ENCODE measurements around the gene ABCB4. TPM values are rescaled to one million over a fixed set of nuclear protein-coding genes. Genes with fewer than 3 reads are reported as not detected.
"Not testable (repeated sequence)": the region's sequence is repeated elsewhere in the genome, so short reads cannot be mapped to it uniquely, and the experiment has no call there.

Gene ABCB4
- total RNA-seq, 1 experiment from 2014 or later, result 0.20 TPM

GRCh38 chr7:87463982-87464381 is 11.5 kb downstream of the ABCB4 start:
- no peaks in the 10 kb centered on the region for H3K79me1 ChIP-seq (ENCODE audit: insufficient read depth, low read depth, low read length, poor library complexity, severe bottlenecking)
- H3K36me3 Mint-ChIP-seq (ENCODE audit: insufficient read depth in 1 of 3, low read depth in 3 of 3), result peaks cover 9 to 28% (median 20%) of the 10 kb centered on the region in 3 experiments
- H2BK120ac ChIP-seq (ENCODE audit: low read depth, low read length, poor library complexity, severe bottlenecking), result no peak overlapping the region
- H3K4ac ChIP-seq (ENCODE audit: low read depth, low read length), result no peak overlapping the region
- H3K27ac Mint-ChIP-seq, result peak overlapping the region in 1 of 3 experiments; percentile 13; a peak in 2 of 7 replicates
- no peak overlapping the region for H3K9ac ChIP-seq (ENCODE audit: extremely low read depth, insufficient read length, low read length)
- H3K9me3 Mint-ChIP-seq, result peaks cover 21 to 24% of the 10 kb centered on the region in 2 experiments
- DNase-seq, result no peak
- H2BK20ac ChIP-seq (ENCODE audit: low read depth, low read length, poor library complexity, severe bottlenecking), result no peak overlapping the region
- H4K8ac ChIP-seq (replicated peaks; ENCODE audit: insufficient read length, low read depth, low read length), result no peak overlapping the region
- H2BK12ac ChIP-seq (ENCODE audit: insufficient read length, low read depth, low read length), result no peak overlapping the region
- no peaks in the 10 kb centered on the region for H3K23me2 ChIP-seq (ENCODE audit: insufficient read length, low read depth, low read length, poor library complexity, severe bottlenecking)
- no peak overlapping the region for H2AFZ ChIP-seq (ENCODE audit: low read length)
- H3K27me3 Mint-ChIP-seq (ENCODE audit: low read depth), result peaks cover 9% of the 10 kb centered on the region; the same call in 1 of the 2 replicates
- no peak overlapping the region for H3K27ac ChIP-seq (ENCODE audit: insufficient read length, low read depth, low read length)
- no peak overlapping the region for H2BK5ac ChIP-seq (ENCODE audit: insufficient read length, low read length)
- no peak overlapping the region for H3T11ph ChIP-seq (ENCODE audit: low read length)
- no peak overlapping the region for H2BK15ac ChIP-seq (ENCODE audit: low read depth, low read length)
- H3K4me3 Mint-ChIP-seq, result no peak overlapping the region
- no peaks in the 10 kb centered on the region for H3K27me3 ChIP-seq (ENCODE audit: insufficient read depth, low read length)
- no peak overlapping the region for H2AK5ac ChIP-seq (ENCODE audit: insufficient read length, low read length)
- H3K23ac ChIP-seq (ENCODE audit: insufficient read length, low read depth, low read length), result no peak overlapping the region
- no peak overlapping the region for H3K4me2 ChIP-seq (ENCODE audit: insufficient read depth, insufficient read length, low read length)
- peaks cover 18 to 19% of the 10 kb centered on the region in 2 experiments for H3K4me1 Mint-ChIP-seq
- no peak overlapping the region for H3K14ac ChIP-seq (ENCODE audit: insufficient read depth, low read length)
- no peak overlapping the region for H4K91ac ChIP-seq (ENCODE audit: insufficient read length, low read depth, low read length)
- WGBS (ENCODE audit: extremely low coverage, insufficient read length, low lambda C conversion rate), result no CpG with 5 or more reads among the region's 2 CpGs
- H3K18ac ChIP-seq (ENCODE audit: insufficient read length, low read depth, low read length), result no peak overlapping the region
- no peaks in the 10 kb centered on the region for H4K20me1 ChIP-seq (ENCODE audit: control insufficient read depth, insufficient read depth, insufficient read length)
- no peak overlapping the region for H4K5ac ChIP-seq (ENCODE audit: insufficient read length, low read depth, low read length)
- H3K9me3 ChIP-seq (ENCODE audit: control insufficient read depth, low read depth, low read length), result no peaks in the 10 kb centered on the region
- H3K56ac ChIP-seq (ENCODE audit: insufficient read length, low read depth, low read length), result no peak overlapping the region
- H3K79me2 ChIP-seq (ENCODE audit: insufficient read depth, low read length), result no peaks in the 10 kb centered on the region
- TF ChIP-seq CTCF (conservative IDR thresholded peaks at IDR 0.05), result no peak
- H3K4me1 ChIP-seq (ENCODE audit: insufficient read depth, low read length), result peaks cover 3% of the 10 kb centered on the region; the same call in 1 of the 2 replicates

GRCh38 chr7:87460444-87460843 is 15.0 kb downstream of the ABCB4 start:
- H4K20me1 ChIP-seq (ENCODE audit: control insufficient read depth, insufficient read depth, insufficient read length); H3K79me1 ChIP-seq (ENCODE audit: insufficient read depth, low read depth, low read length, poor library complexity, severe bottlenecking); H2AK5ac ChIP-seq (ENCODE audit: insufficient read length, low read length); H3T11ph ChIP-seq (ENCODE audit: low read length); H3K4me3 Mint-ChIP-seq; DNase-seq; H3K9ac ChIP-seq (ENCODE audit: extremely low read depth, insufficient read length, low read length); H2BK20ac ChIP-seq (ENCODE audit: low read depth, low read length, poor library complexity, severe bottlenecking); H3K27ac Mint-ChIP-seq; H3K9me3 ChIP-seq (ENCODE audit: control insufficient read depth, low read depth, low read length); H3K56ac ChIP-seq (ENCODE audit: insufficient read length, low read depth, low read length); H4K8ac ChIP-seq (replicated peaks; ENCODE audit: insufficient read length, low read depth, low read length); H2AFZ ChIP-seq (ENCODE audit: low read length); H3K9me3 Mint-ChIP-seq; H2BK15ac ChIP-seq (ENCODE audit: low read depth, low read length); H4K5ac ChIP-seq (ENCODE audit: insufficient read length, low read depth, low read length); H3K27me3 Mint-ChIP-seq (ENCODE audit: low read depth); H2BK120ac ChIP-seq (ENCODE audit: low read depth, low read length, poor library complexity, severe bottlenecking); H3K36me3 Mint-ChIP-seq (ENCODE audit: insufficient read depth in 1 of 3, low read depth in 3 of 3); H4K91ac ChIP-seq (ENCODE audit: insufficient read length, low read depth, low read length); H3K27ac ChIP-seq (ENCODE audit: insufficient read length, low read depth, low read length); H2BK12ac ChIP-seq (ENCODE audit: insufficient read length, low read depth, low read length); H3K18ac ChIP-seq (ENCODE audit: insufficient read length, low read depth, low read length); H3K4me2 ChIP-seq (ENCODE audit: insufficient read depth, insufficient read length, low read length); H3K79me2 ChIP-seq (ENCODE audit: insufficient read depth, low read length); H2BK5ac ChIP-seq (ENCODE audit: insufficient read length, low read length); H3K14ac ChIP-seq (ENCODE audit: insufficient read depth, low read length); H3K23me2 ChIP-seq (ENCODE audit: insufficient read length, low read depth, low read length, poor library complexity, severe bottlenecking); H3K4ac ChIP-seq (ENCODE audit: low read depth, low read length); H3K4me1 ChIP-seq (ENCODE audit: insufficient read depth, low read length); H3K23ac ChIP-seq (ENCODE audit: insufficient read length, low read depth, low read length); H3K27me3 ChIP-seq (ENCODE audit: insufficient read depth, low read length): not testable (repeated sequence)
- WGBS (ENCODE audit: extremely low coverage, insufficient read length, low lambda C conversion rate), result no CpG with 5 or more reads among the region's 3 CpGs
- peaks cover 17 to 22% of the 10 kb centered on the region in 2 experiments for H3K4me1 Mint-ChIP-seq
